ENCODE data around the gene NDE1.

The NDE1 gene

DNA sequence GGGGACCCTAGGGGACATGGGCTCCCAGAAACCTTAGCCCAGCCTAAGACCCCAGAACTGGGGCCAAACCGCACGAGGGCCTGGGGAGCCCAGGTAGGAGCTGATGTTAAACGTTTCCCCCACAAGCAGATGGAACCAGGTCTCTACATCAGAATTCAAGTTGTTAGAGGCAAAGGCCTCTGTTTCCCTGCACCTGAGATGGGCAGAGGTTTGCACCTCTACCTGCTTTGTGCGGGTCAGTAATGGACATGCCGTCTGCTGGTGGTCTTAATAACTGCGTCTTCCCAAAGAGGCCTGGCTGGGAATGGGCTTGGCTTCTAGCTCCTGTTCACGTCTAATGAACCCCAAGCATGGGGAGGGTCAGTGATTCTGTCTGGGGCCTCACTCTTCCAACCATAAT is 79.1 kb downstream of the NDE1 start:
- DNase-seq: no peak

DNA sequence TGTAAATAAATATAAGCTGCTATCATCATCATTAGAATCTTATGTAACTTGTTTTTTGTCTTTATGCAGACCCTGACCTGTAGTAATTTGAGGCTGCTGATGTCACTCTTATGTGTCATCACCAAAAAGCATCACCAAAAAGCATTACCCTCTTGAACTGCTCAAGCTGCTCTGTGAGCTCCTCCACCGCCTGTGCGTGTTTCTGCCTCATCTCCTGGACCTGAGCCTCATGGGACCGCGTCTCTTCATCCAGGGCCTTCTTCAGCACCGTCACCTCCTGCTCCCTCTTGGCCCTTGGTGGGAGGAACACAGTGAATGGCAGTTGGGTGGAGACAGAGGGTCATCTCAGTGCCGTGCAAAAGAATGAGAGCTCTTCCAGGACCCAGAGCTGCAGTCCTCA is 82.4 kb downstream of the NDE1 start:
- no peak for DNase-seq

DNA sequence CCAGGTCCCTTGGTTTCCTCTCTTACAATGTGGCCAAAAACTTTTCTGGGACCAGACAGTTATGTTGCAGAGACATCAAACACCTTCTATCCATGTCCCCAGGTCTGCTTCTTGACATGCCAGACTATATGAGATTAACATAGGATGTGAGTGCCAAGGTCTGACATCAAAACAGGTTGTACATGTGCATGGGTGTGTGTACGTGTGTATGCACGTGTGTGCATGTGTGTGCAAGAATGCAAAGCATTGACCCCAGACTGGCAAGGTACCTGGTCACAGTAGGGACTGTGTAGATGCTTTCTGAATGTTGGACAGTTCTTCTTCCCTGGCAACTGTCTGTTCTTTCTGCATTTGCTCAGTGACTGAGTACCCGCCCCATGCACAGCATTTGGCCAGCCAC is 85.6 kb downstream of the NDE1 start:
- DNase-seq: no peak

GRCh38 chr16:15736529-15736928 is 86.5 kb downstream of the NDE1 start:
- DNase-seq: no peak

DNA sequence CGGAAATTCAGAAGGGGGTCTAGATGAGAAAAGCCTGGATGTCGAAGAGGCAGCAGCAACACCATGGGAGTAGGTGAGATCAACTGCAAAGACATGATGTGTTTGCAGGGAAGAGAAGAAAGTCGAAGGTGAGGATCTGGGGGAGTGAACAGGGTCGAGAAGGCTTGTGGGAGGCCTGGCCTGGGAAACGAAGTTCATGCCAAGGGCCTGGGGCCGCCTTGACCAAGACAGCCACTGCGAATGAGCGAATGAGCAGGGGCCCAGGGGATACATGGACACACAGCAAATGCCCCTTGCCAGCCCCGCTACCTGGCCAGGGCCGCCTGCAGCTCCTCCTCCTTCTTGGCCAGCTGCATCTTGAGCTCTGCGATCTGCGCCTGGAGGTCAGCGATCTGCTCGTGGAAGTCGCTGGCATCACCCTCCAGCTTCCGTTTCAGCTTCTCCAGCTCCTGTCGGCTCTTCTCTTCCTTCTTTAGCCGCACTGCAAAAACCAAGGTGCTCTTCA is 87.1 kb downstream of the NDE1 start:
- no peak for DNase-seq

- DNase-seq: no peak
Measured at GRCh38 chr16:15739464-15739863, 89.4 kb downstream of the NDE1 start.

DNA sequence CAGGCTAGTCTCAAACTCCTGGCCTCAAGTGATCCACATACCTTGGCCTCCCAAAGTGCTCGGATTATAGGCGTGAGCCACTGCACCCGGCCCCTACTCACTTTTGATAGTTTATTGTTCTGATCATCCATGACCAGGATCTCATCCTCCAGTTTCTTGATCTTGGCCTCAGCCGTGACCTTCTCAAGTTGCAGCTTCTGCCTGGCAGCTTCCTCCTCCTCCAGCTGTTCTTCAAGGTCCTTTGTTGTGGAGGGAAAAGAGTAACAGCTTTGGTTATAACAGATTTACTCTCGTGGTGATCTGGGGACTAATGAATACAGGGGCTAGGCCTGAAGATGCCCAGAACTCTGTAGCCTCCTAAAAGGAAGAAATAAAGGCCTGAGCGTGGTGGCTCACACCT is 89.9 kb downstream of the NDE1 start:
- DNase-seq: no peak

- DNase-seq: no peak
Measured at GRCh38 chr16:15741207-15741871, 91.3 kb downstream of the NDE1 start.

GRCh38 chr16:15742716-15743115 is 92.7 kb downstream of the NDE1 start:
- no peak for DNase-seq

DNA sequence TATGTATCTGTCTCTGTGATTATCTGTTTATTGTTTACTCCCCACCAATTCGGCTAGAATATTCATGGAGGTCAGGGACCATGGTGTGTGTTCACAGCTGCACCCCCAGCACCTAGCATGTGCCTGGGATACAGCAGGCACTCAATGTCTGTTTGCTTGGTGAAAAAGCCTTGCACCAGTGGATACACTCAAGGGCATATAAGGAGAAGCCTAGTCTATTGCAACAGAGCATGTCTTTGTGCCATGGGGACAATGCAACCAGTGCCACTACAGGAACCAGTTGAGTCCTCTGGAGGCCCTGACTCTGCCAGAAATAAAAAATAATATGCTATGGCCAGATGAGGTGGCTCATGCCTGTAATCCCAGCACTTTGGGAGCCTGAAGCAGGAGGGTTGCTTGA is 93.6 kb downstream of the NDE1 start:
- DNase-seq: no peak

DNA sequence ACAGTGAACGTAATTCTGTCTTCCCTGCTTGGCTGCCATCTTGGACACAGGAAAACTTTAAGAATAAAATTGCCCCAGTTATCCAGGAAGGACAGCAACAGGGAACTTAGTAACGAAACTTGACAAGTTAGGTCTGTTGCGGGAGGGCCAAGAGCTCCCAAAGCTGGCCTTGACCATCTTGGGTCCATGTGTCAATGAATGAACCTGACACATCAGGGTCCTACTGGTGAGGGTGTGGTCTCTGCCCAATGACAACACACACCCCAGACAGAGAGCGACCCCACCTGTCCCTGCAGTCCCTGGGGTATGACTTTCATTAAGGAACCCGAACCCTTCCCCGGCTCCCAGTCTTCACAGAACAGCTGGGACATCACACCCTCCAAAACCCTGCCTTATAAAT is 96.3 kb downstream of the NDE1 start:
- DNase-seq: no peak

DNA sequence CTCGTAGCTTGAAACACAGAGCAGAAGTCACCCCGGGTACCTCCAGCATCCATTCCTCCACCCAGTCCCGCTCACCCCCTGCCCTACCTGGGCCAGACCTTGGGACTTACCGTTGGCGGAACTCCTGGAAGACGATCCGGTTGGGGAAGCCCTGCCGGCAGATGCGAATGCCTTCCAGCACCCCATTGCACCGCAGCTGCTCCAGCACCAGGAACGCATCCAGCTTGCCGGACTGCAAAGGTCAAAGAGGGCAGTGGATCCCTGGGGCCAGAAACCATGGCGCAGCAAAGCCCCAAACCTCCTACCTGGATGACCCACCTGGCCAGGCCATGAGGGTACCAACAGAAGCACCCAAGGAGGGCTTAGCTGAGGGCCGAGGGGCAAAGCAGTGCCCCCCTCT is 97.9 kb downstream of the NDE1 start:
- DNase-seq: no peak

DNA sequence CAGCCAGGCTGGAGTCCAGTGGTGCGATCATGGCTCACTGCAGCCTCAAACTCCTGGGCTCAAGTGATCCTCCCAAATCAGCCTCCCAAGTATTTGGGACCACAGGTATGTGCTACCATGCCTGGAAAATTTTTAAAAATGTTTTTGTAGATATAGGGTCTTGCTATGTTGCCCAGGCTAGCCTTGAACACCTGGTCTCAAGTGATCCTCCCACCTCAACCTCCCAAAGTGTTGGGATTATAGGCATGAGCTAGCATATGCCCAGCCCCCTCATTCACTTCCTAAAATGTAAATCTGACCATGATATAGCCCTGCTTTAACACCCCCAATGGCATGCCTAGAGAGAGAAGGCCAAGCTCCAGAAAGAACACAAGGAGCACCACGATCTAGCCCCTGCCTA is 98.6 kb downstream of the NDE1 start:
- DNase-seq: no peak

DNA sequence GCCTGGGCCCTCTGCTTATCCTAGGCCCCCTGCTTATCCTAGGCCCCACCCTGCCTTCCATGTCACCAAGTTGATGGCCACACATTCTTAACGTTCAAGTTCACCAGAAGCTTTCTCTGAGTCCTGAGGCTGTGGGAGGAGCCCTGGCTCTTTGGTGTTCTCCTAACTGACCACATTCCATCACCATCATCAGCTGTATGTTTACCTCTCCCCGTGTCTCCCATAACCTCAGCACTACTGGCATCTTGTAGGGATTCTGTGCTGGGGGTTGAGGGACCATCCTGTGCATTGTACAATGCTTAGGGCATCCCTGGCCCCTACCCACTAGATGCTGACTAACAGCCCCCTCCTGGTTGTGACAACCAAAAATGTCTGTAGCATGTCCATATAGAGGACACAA is 99.3 kb downstream of the NDE1 start:
- no peak for DNase-seq

DNA sequence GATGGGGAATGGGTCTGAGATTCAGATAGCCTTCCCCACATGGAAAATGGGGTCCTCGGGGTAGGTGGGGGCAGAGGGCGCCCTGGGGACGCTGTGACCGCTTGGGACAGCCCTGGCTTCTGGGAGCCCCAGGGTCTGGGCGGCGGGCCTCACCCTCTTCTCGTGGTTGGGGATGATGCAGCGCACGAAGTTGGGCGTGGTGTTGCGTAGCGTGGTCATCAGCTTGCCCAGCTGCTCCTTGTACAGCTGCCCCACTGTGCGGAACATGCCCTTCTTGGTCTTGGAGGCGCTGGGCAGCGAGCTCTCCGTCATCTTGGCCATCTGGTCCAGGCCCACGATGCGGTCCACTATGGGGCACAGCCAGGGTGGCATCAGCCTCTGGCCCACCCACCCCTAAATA is 99.9 kb downstream of the NDE1 start:
- no peak for DNase-seq

DNA sequence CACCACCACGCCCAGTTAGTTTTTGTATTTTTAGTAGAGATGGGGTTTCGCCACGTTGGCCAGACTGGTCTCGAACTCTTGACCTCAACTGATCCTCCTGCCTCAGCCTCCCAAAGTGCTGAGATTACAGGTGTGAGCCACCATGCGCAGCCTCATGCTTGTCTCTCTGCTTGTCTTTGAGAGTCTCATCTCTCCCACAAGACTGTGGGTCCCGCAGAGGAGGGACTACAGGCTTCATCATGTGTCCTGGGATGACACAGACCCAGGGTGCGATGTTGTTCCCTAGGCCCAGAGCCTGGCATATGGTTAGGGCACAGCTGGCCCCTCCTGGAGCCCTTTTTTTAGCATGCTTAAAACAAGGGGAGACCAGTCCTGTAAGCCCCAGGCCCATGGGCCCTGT is 101.9 kb downstream of the NDE1 start:
- DNase-seq: no peak

DNA sequence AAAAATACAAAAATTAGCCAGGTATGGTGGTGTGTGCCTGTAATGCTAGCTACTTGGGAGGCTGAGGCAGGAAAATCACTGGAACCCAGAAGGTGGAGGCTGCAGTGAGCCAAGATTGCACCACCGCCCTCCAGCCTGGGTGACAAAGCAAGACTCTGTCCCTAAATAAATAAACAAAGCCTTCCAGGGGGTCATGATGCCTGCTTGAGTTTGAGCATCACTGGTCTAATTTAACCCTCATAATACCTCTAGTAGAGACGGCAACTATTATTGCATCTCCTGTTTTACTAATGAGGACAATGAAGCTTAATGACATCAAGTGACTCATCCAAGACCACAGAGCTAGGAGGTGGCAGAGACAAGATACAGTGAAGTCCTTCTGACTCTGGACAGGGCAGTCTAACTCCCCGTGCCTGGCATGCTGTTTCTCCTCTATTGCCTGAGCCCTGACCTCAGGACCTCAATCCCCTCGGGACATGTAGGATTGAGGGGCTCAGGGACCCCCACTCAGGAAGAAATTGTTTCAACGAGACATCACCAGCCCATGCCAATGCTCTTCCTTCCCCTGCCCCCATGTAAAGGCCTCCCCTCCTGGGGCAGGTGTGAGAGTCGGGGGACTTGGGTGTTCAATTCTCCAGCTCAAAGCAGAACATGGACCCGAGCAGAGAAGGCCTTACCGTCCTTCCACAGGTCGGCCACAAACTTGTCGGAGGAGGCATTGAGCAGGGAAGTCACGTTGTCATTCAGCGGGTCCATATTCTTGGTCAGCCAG is 102.9 kb downstream of the NDE1 start:
- DNase-seq: no peak

DNA sequence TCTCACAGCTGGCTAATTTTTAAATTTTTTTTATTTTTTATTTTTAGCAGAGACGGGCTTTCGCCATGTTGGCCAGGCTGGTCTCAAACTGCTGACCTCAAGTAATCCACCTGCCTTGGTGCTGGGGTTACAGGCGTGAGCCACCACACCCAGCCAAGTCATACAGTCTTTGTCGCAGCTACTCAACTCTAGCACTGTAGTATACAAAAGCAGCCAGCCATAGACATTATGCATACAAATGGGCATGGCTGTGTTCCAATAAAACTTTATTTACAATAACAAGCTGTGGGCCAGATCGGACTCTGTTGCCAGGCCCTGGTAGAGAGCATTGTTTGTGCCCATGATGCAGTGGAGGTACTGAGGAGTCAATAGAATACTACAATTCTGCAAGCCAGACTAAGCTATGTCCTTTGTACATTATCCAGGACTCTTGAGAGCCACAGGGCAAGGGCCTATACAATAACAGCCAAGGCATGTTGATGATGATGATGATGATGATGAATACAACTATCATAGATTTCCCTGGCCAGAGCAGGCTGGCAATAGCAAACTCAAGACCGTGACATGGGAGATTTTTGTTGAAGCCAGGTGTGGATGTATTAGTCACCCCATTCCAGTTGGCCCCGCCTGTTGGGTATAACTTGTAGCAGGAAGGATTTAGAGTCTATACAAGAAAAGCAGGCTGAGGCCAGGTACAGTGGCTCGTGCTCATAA is 104.9 kb downstream of the NDE1 start:
- DNase-seq: no peak

DNA sequence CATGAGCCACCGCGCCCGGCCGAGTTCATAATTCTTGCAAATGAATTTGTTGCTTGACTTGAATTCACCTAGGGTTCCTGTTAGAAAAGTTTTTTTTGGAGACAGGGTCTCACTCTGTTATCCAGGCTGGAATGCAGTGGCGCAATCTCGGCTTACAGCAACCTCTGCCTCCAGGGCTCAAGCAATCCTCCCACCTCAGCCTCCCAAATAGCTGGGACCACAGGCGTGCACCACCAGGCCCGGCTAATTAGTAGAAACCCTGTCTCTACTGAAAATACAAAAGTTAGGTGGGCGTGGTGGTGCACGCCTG is 107.0 kb downstream of the NDE1 start:
- no peak for DNase-seq

- DNase-seq: no peak
Measured at GRCh38 chr16:15757630-15758251, 107.7 kb downstream of the NDE1 start.

DNA sequence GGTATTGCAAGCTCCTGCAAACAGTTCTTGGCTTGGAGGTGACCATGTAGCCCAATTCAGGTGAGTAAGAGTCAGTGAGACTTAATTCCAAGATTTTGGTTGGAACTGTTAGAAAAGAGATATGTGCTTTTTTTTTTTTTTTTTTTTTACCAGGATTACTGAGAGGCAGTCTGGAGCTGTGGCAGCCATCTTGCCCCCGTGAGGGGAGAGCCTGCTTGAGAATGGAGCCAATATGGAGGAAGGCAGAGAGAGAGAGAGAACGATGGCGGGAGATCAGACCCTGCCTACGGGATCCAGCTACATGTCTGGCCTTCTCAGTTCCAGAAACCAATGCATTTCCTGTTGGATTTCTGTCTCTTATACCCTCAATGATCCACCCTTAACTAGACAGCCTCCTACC is 109.0 kb downstream of the NDE1 start:
- no peak for DNase-seq

GRCh38 chr16:15760129-15760528 is 110.1 kb downstream of the NDE1 start:
- no peak for DNase-seq

All from nucleus accumbens (tissue), 56 donors.